GM12878 (cell line): Measurements from ENCODE around the gene CCDC110. TPM values are rescaled to one million over a fixed set of nuclear protein-coding genes. Genes with fewer than 3 reads are reported as not detected.
A peak's percentile ranks its signal among the peaks of the same experiment; 100 is the strongest.

Experiments used
- ATF3 ChIP-seq: IDR thresholded peaks from 2 replicates; pipeline ENCODE4 v1.6.1; 2011; ENCODE audit warnings: low read depth, mild to moderate bottlenecking, low read length, moderate library complexity, borderline replicate concordance; ENCODE audit errors: extremely low read depth
- BACH1 ChIP-seq: fragments of 450-650 bp; IDR thresholded peaks from 2 replicates; pipeline ENCODE4 v1.6.1; 2017; ENCODE audit warnings: mild to moderate bottlenecking, borderline replicate concordance
- BCL11A ChIP-seq: IDR thresholded peaks from 2 replicates; pipeline ENCODE4 v1.6.1; 2011; ENCODE audit warnings: low read depth, low read length
- E2F8 ChIP-seq: fragments of 450-650 bp; IDR thresholded peaks from 2 replicates; pipeline ENCODE4 v1.6.1; 2018; ENCODE audit warnings: mild to moderate bottlenecking, low read depth, moderate library complexity; ENCODE audit not compliant: partially characterized antibody
- ELK1 ChIP-seq: IDR thresholded peaks from 2 replicates; pipeline ENCODE4 v1.6.1; 2012; ENCODE audit warnings: low read depth, low read length, improper control_type of control experiment
- GABPA ChIP-seq: IDR thresholded peaks from 2 replicates; pipeline ENCODE4 v1.6.1; 2014; ENCODE audit warnings: antibody characterized with exemption, low read depth, mild to moderate bottlenecking, inconsistent platforms
- KDM1A ChIP-seq: fragments of 200-600 bp; sonication (generic); IDR thresholded peaks from 2 replicates; pipeline ENCODE4 v1.6.1; 2016; ENCODE audit warnings: borderline replicate concordance
- MAX ChIP-seq: IDR thresholded peaks from 2 replicates; pipeline ENCODE4 v1.6.1; 2012; ENCODE audit warnings: low read depth, low read length, improper control_type of control experiment
- PML ChIP-seq: IDR thresholded peaks from 2 replicates; pipeline ENCODE4 v1.6.1; 2012; ENCODE audit warnings: low read length, inconsistent platforms
- POLR2A ChIP-seq: IDR thresholded peaks from 2 replicates; pipeline ENCODE4 v1.6.1; 2011; ENCODE audit warnings: low read depth, mild to moderate bottlenecking, low read length
- POLR2AphosphoS5 ChIP-seq: IDR thresholded peaks from 2 replicates; pipeline ENCODE4 v1.6.1; 2011; ENCODE audit warnings: mild to moderate bottlenecking, low read length, inconsistent platforms
- TCF7 ChIP-seq: IDR thresholded peaks from 2 replicates; pipeline ENCODE4 v1.6.1; 2014; ENCODE audit warnings: antibody characterized with exemption, borderline replicate concordance
- YY1 ChIP-seq: IDR thresholded peaks from 2 replicates; pipeline ENCODE4 v1.6.1; 2011; ENCODE audit warnings: low read depth, mild to moderate bottlenecking, low read length
- ZBTB33 ChIP-seq: fragments of 450-650 bp; IDR thresholded peaks from 2 replicates; pipeline ENCODE4 v1.6.1; 2017; ENCODE audit warnings: mild to moderate bottlenecking
- ZBTB40 ChIP-seq: fragments of 450-650 bp; IDR thresholded peaks from 2 replicates; pipeline ENCODE4 v1.6.1; 2016; ENCODE audit warnings: mild to moderate bottlenecking, moderate library complexity, borderline replicate concordance
- ZNF207 ChIP-seq: fragments of 450-650 bp; IDR thresholded peaks from 2 replicates; pipeline ENCODE4 v1.6.1; 2014; ENCODE audit warnings: antibody characterized with exemption, mild to moderate bottlenecking, borderline replicate concordance
- polyA plus RNA-seq, 11 experiments: library from polyadenylated mRNA; depleted of rRNA in 4 of 11; unstranded in 6 of 11; stranded (reverse) in 5 of 11; fragments of >200 nt; fragmentation: Nextera tagmentation in 4 of 11; fragmentation: Illumina TruSeq in 1 of 11; extraction: Ambion mirVana in 4 of 11; extraction: Trizol in 1 of 11; gene quantifications; 1 replicate in 1 of 11; 2 replicates in 10 of 11; pipeline versions ENCODE4 v1.2.1 to v1.2.3, GENCODE V29; 2011 to 2016; ENCODE audit warnings: inconsistent platforms in 2 of 11, missing spikeins in 2 of 11, low read depth in 1 of 11
- total RNA-seq, 4 experiments: library from RNA; depleted of rRNA in 3 of 4; stranded (reverse); fragments of >200 nt in 3 of 4; fragmentation: Illumina TruSeq in 1 of 4; extraction: Trizol in 1 of 4; gene quantifications; 2 replicates each; pipeline versions ENCODE4 v1.2.1 to v1.2.3, GENCODE V29; 2013 to 2021

The CCDC110 gene
- total and polyA plus RNA-seq, 10 of the 15 experiments (the other 5 are each of a cell fraction or from before 2014, with no cell fraction given), result 0.85 to 3.1 (median 2.1) TPM; not detected in 1

- TF ChIP-seq E2F8 (peak; percentile 45), BCL11A (no peak), GABPA (no peak), ZBTB33 (0 out of 2 replicates have a peak, but pooled peaks have one; percentile 16), POLR2AphosphoS5 (peak; percentile 80), MAX (no peak), BACH1 (no peak), ZBTB40 (peak; percentile 66), TCF7 (no peak), POLR2A (peak; percentile 70), YY1 (no peak), ZNF207 (no peak), ATF3 (no peak), KDM1A (no peak), ELK1 (peak; percentile 41; the same call in 1 of the 2 replicates), PML (no peak; the same call in 1 of the 2 replicates)
Observed at GRCh38 chr4:185396724-185397385, 74.7 kb downstream of the CCDC110 start, which contains the start of gene ANKRD37 (continued).
